ENCODE results near the gene USP3.

DNA sequence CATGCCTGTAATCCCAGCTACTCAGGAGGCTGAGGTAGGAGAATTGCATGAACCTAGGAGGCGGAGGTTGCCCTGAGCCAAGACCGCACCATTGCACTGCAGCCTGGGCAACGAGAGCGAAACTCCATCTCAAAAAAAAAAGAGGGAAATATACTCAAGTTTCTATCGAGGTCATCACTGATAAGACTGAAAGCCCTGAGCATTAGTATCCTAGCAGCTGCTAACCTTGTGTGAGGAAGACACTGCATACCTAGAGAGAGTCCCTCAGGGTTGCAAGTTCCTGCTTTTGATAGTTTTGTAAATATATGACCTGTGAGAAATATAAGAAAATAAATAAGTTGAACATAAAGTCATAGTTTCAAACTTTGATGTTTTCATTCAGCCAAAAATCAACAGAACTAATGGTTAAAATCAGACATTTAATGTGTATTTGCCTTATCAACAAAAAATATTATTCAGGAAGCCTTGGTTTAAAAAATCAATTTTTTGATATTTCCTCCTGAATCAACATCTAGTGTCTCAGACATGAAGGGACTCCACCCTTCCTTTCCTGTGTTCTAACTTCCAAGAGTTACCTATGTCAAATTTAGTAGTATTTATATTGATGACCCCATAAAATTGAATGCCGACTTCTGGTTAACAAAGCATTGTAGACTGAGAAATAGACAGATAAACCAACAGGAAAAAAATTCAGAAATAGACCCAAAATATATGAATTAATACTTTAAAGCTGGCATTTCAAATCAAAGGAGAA is 19.8 kb upstream of the USP3 start:
- TF ChIP-seq, protein P1, sequence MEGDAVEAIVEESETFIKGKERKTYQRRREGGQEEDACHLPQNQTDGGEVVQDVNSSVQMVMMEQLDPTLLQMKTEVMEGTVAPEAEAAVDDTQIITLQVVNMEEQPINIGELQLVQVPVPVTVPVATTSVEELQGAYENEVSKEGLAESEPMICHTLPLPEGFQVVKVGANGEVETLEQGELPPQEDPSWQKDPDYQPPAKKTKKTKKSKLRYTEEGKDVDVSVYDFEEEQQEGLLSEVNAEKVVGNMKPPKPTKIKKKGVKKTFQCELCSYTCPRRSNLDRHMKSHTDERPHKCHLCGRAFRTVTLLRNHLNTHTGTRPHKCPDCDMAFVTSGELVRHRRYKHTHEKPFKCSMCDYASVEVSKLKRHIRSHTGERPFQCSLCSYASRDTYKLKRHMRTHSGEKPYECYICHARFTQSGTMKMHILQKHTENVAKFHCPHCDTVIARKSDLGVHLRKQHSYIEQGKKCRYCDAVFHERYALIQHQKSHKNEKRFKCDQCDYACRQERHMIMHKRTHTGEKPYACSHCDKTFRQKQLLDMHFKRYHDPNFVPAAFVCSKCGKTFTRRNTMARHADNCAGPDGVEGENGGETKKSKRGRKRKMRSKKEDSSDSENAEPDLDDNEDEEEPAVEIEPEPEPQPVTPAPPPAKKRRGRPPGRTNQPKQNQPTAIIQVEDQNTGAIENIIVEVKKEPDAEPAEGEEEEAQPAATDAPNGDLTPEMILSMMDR (IDR thresholded peaks at IDR 0.05), result no peak
- no peak for TF ChIP-seq POLR2A (IDR thresholded peaks at IDR 0.05)

Data from body of pancreas (tissue), 4 donors.